ENCODE measurements around the gene CEP104.
"Not testable (repeated sequence)": the region's sequence is repeated elsewhere in the genome, so short reads cannot be mapped to it uniquely, and the experiment has no call there.

CEP104 gene

GRCh38 chr1:3821908-3822307 is 35.1 kb downstream of the CEP104 start:
- DNase-seq = no peak

- DNase-seq = no peak
Observed at GRCh38 chr1:3821447-3821846, 35.6 kb downstream of the CEP104 start.

GRCh38 chr1:3821004-3821403 is 36.0 kb downstream of the CEP104 start:
- no peak for DNase-seq

GRCh38 chr1:3820316-3820715 is 36.7 kb downstream of the CEP104 start:
- DNase-seq = no peak

- DNase-seq = no peak
Observed at GRCh38 chr1:3819771-3820200, 37.2 kb downstream of the CEP104 start.

- no peak for DNase-seq
Observed at GRCh38 chr1:3817821-3818597, 39.0 kb downstream of the CEP104 start.

GRCh38 chr1:3817138-3817740 is 39.8 kb downstream of the CEP104 start:
- no peak for DNase-seq

- no peak for DNase-seq
Observed at GRCh38 chr1:3816331-3817137, 40.5 kb downstream of the CEP104 start.

GRCh38 chr1:3814771-3815561 is 42.0 kb downstream of the CEP104 start:
- DNase-seq = no peak

GRCh38 chr1:3814065-3814464 is 42.9 kb downstream of the CEP104 start:
- DNase-seq = no peak

- no peak for DNase-seq
Observed at GRCh38 chr1:3811595-3811911, 45.5 kb downstream of the CEP104 start.

GRCh38 chr1:3810149-3810761 is 46.8 kb downstream of the CEP104 start:
- DNase-seq = not testable (repeated sequence)

- DNase-seq = no peak
Observed at GRCh38 chr1:3809680-3810079, 47.3 kb downstream of the CEP104 start.

- DNase-seq = no peak
Observed at GRCh38 chr1:3807769-3808168, 49.2 kb downstream of the CEP104 start.

GRCh38 chr1:3805038-3805437 is 52.0 kb downstream of the CEP104 start:
- no peak for DNase-seq

GRCh38 chr1:3804627-3804944 is 52.4 kb downstream of the CEP104 start:
- not testable (repeated sequence) for DNase-seq

GRCh38 chr1:3803905-3804626 is 52.9 kb downstream of the CEP104 start:
- no peak for DNase-seq

- DNase-seq = not testable (repeated sequence)
Observed at GRCh38 chr1:3800795-3801194, 56.2 kb downstream of the CEP104 start.

GRCh38 chr1:3799976-3800685 is 56.9 kb downstream of the CEP104 start:
- DNase-seq = no peak

- peak; percentile 83 to 93 (median 92) for DNase-seq
Observed at GRCh38 chr1:3796215-3797061, 60.6 kb downstream of the CEP104 start, which contains the start of gene LRRC47. Gene LRRC47, minus strand, starts transcription at chr1:3796498. Its CDS starts 22 bp downstream, at chr1:3796476.

All from T-helper 1 cell (primary cell).